K562 (cell line): ENCODE results near the gene ABHD14A. TPM values are rescaled to one million over a fixed set of nuclear protein-coding genes. Genes with fewer than 3 reads are reported as not detected.

Experiments
- ETV1 ChIP-seq: fragments of 450-650 bp; conservative IDR thresholded peaks from 2 replicates; pipeline ENCODE4 v1.6.1; 2016; ENCODE audit warnings: missing genetic modification characterization, control low read depth, low read depth, missing compliant biosample characterization
- FOXP1 ChIP-seq: sonication (generic); formaldehyde crosslinking; IDR thresholded peaks from 2 replicates; pipeline ENCODE4 v1.8.0; 2022; ENCODE audit warnings: mild to moderate bottlenecking, missing genetic modification reagents
- LCOR ChIP-seq: sonication (generic); formaldehyde crosslinking; IDR thresholded peaks from 2 replicates; pipeline ENCODE4 v1.8.0; 2022; ENCODE audit warnings: mild to moderate bottlenecking, missing genetic modification reagents
- MTA3 ChIP-seq: fragments of 450-650 bp; formaldehyde crosslinking; IDR thresholded peaks from 2 replicates; pipeline ENCODE4 v1.6.1; 2017; ENCODE audit warnings: mild to moderate bottlenecking, borderline replicate concordance
- POLR2B ChIP-seq: fragments of 450-650 bp; IDR thresholded peaks from 2 replicates; pipeline ENCODE4 v1.6.1; 2018; ENCODE audit warnings: low read depth; ENCODE audit not compliant: partially characterized antibody
- RB1 ChIP-seq: fragments of 450-650 bp; IDR thresholded peaks from 2 replicates; pipeline ENCODE4 v1.6.1; 2017; ENCODE audit warnings: low read depth, mild to moderate bottlenecking
- SNRNP70 ChIP-seq: fragments of 200-400 bp; formaldehyde crosslinking; optimal IDR thresholded peaks from 2 replicates; pipeline ENCODE3; 2017; ENCODE audit warnings: low read depth, low read length
- SP2 ChIP-seq: IDR thresholded peaks from 2 replicates; pipeline ENCODE4 v1.6.1; 2011; ENCODE audit warnings: mild to moderate bottlenecking, low read depth, low read length, moderate library complexity; ENCODE audit not compliant: poor library complexity, severe bottlenecking; ENCODE audit errors: extremely low read depth
- SRSF9 ChIP-seq: fragments of 200-400 bp; formaldehyde crosslinking; IDR thresholded peaks from 2 replicates; pipeline ENCODE4 v1.6.1; 2017; ENCODE audit warnings: low read depth, low read length, borderline replicate concordance
- ZEB2 ChIP-seq: fragments of 450-650 bp; IDR thresholded peaks from 2 replicates; pipeline ENCODE4 v1.6.1; 2016
- polyA plus RNA-seq, 8 experiments: library from polyadenylated mRNA; depleted of rRNA in 4 of 8; stranded (reverse) in 5 of 8; unstranded in 3 of 8; fragments of >200 nt; fragmentation: Nextera tagmentation in 2 of 8; fragmentation: Illumina TruSeq in 1 of 8; extraction: Ambion mirVana in 2 of 8; extraction: Trizol in 1 of 8; gene quantifications; 2 replicates each; pipeline versions ENCODE4 v1.2.1 to v1.2.3, GENCODE V29; 2011 to 2014; ENCODE audit warnings: inconsistent platforms in 1 of 8, missing spikeins in 1 of 8
- total RNA-seq, 7 experiments: library from RNA; depleted of rRNA in 6 of 7; stranded (reverse); fragments of >200 nt in 6 of 7; fragmentation: Illumina TruSeq in 2 of 7; extraction: Trizol in 2 of 7; gene quantifications; 2 replicates each; pipeline versions ENCODE4 v1.2.1 to v1.2.3, GENCODE V29; 2011 to 2021; ENCODE audit warnings: low replicate concordance in 1 of 7
- TF ChIP-seq, protein P1 (sequence below): sonication (generic); formaldehyde crosslinking; IDR thresholded peaks from 2 replicates; pipeline ENCODE4 v1.8.0; 2023; ENCODE audit warnings: mild to moderate bottlenecking, missing genetic modification reagents
- TF ChIP-seq, protein P2 (sequence below), 2 experiments: fragments of 450-650 bp; formaldehyde crosslinking in 1 of 2; IDR thresholded peaks; 2 replicates each; pipeline versions ENCODE4 v1.4.0 to v1.6.1; 2014 to 2020; ENCODE audit warnings: mild to moderate bottlenecking in 2 of 2, borderline replicate concordance in 1 of 2, low read depth in 1 of 2
- TF ChIP-seq, protein P3 (sequence below): sonication (generic); formaldehyde crosslinking; IDR thresholded peaks from 2 replicates; pipeline ENCODE4 v1.9.0; 2022; ENCODE audit warnings: mild to moderate bottlenecking, missing genetic modification reagents

ABHD14A gene
- total and polyA plus RNA-seq, 9 of the 15 experiments (the other 6 are each of a cell fraction or from before 2014, with no cell fraction given) = 0.90 to 10.5 (median 8.3) TPM

DNA sequence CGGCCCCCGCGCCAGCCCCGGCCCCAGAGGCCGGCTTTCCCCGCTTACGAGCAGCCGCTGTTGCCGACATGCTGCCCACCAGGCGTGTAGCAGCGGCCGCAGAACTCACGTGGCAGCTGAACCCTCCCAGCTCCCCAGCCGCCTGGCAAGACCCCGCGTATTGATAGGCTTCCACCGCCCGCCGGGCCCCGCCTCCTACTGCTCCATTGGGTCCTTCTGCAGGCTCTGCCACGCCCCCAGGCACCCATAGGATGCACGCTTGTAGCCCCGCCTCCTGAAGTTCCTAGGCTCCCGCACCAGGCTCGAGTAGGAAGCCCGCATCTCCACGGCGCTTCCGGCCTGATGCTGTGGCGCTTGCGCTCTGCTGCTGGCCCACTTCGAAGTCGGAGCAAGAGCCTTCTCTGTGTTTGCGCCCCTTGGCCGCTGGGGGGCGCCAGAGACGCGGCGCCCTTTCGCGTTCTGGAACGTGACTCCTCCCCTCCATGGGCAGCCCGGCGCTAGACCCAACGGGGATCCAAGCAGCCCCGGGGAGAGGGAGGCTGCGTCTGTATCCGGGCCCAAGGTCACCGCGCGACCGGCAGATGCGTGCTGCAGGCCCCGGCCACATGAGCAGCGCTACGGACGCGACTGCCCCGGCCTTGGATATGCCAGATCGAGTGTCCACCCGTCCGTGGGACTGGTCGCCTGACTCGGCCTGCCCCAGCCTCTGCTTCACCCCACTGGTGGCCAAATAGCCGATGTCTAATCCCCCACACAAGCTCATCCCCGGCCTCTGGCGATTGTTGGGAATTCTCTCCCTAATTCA, 32.9 kb upstream of the ABHD14A start, which contains the start of the genes PARP3 and RRP9 (continued):
- TF ChIP-seq, protein P1, sequence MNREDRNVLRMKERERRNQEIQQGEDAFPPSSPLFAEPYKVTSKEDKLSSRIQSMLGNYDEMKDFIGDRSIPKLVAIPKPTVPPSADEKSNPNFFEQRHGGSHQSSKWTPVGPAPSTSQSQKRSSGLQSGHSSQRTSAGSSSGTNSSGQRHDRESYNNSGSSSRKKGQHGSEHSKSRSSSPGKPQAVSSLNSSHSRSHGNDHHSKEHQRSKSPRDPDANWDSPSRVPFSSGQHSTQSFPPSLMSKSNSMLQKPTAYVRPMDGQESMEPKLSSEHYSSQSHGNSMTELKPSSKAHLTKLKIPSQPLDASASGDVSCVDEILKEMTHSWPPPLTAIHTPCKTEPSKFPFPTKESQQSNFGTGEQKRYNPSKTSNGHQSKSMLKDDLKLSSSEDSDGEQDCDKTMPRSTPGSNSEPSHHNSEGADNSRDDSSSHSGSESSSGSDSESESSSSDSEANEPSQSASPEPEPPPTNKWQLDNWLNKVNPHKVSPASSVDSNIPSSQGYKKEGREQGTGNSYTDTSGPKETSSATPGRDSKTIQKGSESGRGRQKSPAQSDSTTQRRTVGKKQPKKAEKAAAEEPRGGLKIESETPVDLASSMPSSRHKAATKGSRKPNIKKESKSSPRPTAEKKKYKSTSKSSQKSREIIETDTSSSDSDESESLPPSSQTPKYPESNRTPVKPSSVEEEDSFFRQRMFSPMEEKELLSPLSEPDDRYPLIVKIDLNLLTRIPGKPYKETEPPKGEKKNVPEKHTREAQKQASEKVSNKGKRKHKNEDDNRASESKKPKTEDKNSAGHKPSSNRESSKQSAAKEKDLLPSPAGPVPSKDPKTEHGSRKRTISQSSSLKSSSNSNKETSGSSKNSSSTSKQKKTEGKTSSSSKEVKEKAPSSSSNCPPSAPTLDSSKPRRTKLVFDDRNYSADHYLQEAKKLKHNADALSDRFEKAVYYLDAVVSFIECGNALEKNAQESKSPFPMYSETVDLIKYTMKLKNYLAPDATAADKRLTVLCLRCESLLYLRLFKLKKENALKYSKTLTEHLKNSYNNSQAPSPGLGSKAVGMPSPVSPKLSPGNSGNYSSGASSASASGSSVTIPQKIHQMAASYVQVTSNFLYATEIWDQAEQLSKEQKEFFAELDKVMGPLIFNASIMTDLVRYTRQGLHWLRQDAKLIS (CRISPR knock-in tag) = peak; percentile 51; the same call in 1 of the 2 replicates
- peak; percentile 80 for TF ChIP-seq RB1
- TF ChIP-seq POLR2B = peak; percentile 47
- TF ChIP-seq, protein P2, sequence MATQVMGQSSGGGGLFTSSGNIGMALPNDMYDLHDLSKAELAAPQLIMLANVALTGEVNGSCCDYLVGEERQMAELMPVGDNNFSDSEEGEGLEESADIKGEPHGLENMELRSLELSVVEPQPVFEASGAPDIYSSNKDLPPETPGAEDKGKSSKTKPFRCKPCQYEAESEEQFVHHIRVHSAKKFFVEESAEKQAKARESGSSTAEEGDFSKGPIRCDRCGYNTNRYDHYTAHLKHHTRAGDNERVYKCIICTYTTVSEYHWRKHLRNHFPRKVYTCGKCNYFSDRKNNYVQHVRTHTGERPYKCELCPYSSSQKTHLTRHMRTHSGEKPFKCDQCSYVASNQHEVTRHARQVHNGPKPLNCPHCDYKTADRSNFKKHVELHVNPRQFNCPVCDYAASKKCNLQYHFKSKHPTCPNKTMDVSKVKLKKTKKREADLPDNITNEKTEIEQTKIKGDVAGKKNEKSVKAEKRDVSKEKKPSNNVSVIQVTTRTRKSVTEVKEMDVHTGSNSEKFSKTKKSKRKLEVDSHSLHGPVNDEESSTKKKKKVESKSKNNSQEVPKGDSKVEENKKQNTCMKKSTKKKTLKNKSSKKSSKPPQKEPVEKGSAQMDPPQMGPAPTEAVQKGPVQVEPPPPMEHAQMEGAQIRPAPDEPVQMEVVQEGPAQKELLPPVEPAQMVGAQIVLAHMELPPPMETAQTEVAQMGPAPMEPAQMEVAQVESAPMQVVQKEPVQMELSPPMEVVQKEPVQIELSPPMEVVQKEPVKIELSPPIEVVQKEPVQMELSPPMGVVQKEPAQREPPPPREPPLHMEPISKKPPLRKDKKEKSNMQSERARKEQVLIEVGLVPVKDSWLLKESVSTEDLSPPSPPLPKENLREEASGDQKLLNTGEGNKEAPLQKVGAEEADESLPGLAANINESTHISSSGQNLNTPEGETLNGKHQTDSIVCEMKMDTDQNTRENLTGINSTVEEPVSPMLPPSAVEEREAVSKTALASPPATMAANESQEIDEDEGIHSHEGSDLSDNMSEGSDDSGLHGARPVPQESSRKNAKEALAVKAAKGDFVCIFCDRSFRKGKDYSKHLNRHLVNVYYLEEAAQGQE (IDR thresholded peaks at IDR 0.05; ENCODE audit: borderline replicate concordance) = peak; percentile 74
- TF ChIP-seq, protein P2 (CRISPR knock-in tag; IDR thresholded peaks at IDR 0.05; ENCODE audit: low read depth) = 0 out of 2 replicates have a peak, but pooled peaks have one; percentile 59
- TF ChIP-seq, protein P3, sequence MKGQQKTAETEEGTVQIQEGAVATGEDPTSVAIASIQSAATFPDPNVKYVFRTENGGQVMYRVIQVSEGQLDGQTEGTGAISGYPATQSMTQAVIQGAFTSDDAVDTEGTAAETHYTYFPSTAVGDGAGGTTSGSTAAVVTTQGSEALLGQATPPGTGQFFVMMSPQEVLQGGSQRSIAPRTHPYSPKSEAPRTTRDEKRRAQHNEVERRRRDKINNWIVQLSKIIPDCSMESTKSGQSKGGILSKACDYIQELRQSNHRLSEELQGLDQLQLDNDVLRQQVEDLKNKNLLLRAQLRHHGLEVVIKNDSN (CRISPR knock-in tag) = peak; percentile 52
- TF ChIP-seq ZEB2 = no peak
- no peak for TF ChIP-seq FOXP1 (CRISPR knock-in tag)
- no peak for TF ChIP-seq SNRNP70
- TF ChIP-seq LCOR (CRISPR knock-in tag) = 0 out of 2 replicates have a peak, but pooled peaks have one; percentile 38
- peak; percentile 61; the same call in 1 of the 2 replicates for TF ChIP-seq MTA3
- TF ChIP-seq SRSF9 = no peak
- TF ChIP-seq ETV1 (tag) = peak; percentile 73
- TF ChIP-seq SP2 = peak; percentile 43
